Calu3 (cell line): ENCODE measurements around the gene SLC44A4. TPM values are rescaled to one million over a fixed set of nuclear protein-coding genes. Genes with fewer than 3 reads are reported as not detected.

Experiments
- Bru-seq: library from RNA; stranded (reverse); fragments of 400-500 nt; gene quantifications from one replicate; lab custom pipeline; 2021; lab: Mats Ljungman, UMichigan
- BruChase-seq, 2 experiments: library from RNA; stranded (reverse); fragments of 400-500 nt; gene quantifications; one replicate each; lab custom pipeline; 2021; lab: Mats Ljungman, UMichigan
- BruUV-seq: library from RNA; stranded (reverse); fragments of 400-500 nt; replicated peaks from 2 replicates; lab custom pipeline; 2021; lab: Mats Ljungman, UMichigan
- CTCF ChIA-PET: fragments of 300-600 bp; sonication (Branson Sonifier 250); formaldehyde crosslinking; loops from one replicate; lab custom pipeline; 2022; ENCODE audit warnings: antibody characterized with exemption; lab: Charles Lee
- DNase-seq: peaks from one replicate; pipeline ENCODE4 v3.0.0; 2022
- H3K27ac Mint-ChIP-seq: one replicate; pipeline ENCODE4 v1.8.0; 2022; ENCODE audit warnings: mixed read lengths; ENCODE audit not compliant: unreplicated experiment
- H3K27me3 Mint-ChIP-seq: one replicate; pipeline ENCODE4 v1.8.0; 2022; ENCODE audit warnings: mixed read lengths; ENCODE audit not compliant: unreplicated experiment
- H3K36me3 Mint-ChIP-seq: one replicate; pipeline ENCODE4 v1.8.0; 2022; ENCODE audit warnings: mild to moderate bottlenecking, moderate library complexity, mixed read lengths; ENCODE audit not compliant: insufficient read depth, unreplicated experiment
- H3K4me1 Mint-ChIP-seq: one replicate; pipeline ENCODE4 v1.8.0; 2022; ENCODE audit warnings: mild to moderate bottlenecking, low read depth, mixed read lengths; ENCODE audit not compliant: unreplicated experiment
- H3K4me3 Mint-ChIP-seq: one replicate; pipeline ENCODE4 v1.8.0; 2022; ENCODE audit warnings: mild to moderate bottlenecking, low read depth, moderate library complexity, mixed read lengths; ENCODE audit not compliant: unreplicated experiment
- H3K9me3 Mint-ChIP-seq: one replicate; pipeline ENCODE4 v1.8.0; 2022; ENCODE audit warnings: low read depth, mixed read lengths; ENCODE audit not compliant: unreplicated experiment
- CTCF ChIP-seq: fragments of 200-600 bp; IDR thresholded peaks from one replicate; pipeline ENCODE4 v1.8.0; 2022; ENCODE audit warnings: antibody characterized with exemption; ENCODE audit not compliant: unreplicated experiment
- intact Hi-C: fragments of 100-400 bp; cut with micrococcal nuclease; formaldehyde crosslinking; loops from one replicate; pipeline ENCODE4 v1.10.0; 2022; ENCODE audit not compliant: unreplicated experiment
- long read RNA-seq: library from polyadenylated mRNA; stranded (forward); transcript quantifications from one replicate; pipeline ENCODE4 v2.0.0, GENCODE V29; 2022
- total RNA-seq: library from RNA; stranded (reverse); gene quantifications from 2 replicates; pipeline ENCODE4 v1.2.3, GENCODE V29; 2022

The SLC44A4 gene
- 185 and 238 TPM in 2 replicates for total RNA-seq
- Bru-seq, nascent RNA, result percentile 77 among the genes with signal in this experiment
- percentile 93 among the genes with signal in this experiment for BruChase-seq, experiment 1, labeled RNA remaining after a 6-hour chase
- BruChase-seq, experiment 2, labeled RNA remaining after a 2-hour chase, result percentile 88 among the genes with signal in this experiment
- long read RNA-seq, transcript SLC44A4-202 (21 exons, 2,589 nt), result major isoform, 74 of 182 reads
- long read RNA-seq, partial matches to known transcripts, result 88 of 182 reads
- long read RNA-seq, other reads (novel, unspliced or antisense), result 15 of 182 reads

GRCh38 chr6:31878726-31879125 is at the start of gene SLC44A4:
Gene SLC44A4, minus strand, starts transcription at chr6:31878997. Its CDS starts 17 bp downstream, at chr6:31878980.
- CTCF ChIA-PET, result interaction anchor here (0.5 to 1.1 kb wide), 4 partner anchors 9 to 153 kb away, joined by 3 read pairs; partner anchors contain the start of genes CFB, NELFE and SKIC2
- BruUV-seq, result no TSS peak
- no peaks in the 10 kb centered on the region for H3K9me3 Mint-ChIP-seq
- H3K36me3 Mint-ChIP-seq, result peaks cover 86% of the 10 kb centered on the region
- peak; percentile 74 for DNase-seq
- intact Hi-C loops, result no loop called here
- no peaks in the 10 kb centered on the region for H3K27me3 Mint-ChIP-seq
- H3K27ac Mint-ChIP-seq, result peak within 1 kb of the TSS; percentile 89
- peaks cover 49% of the 10 kb centered on the region for H3K4me1 Mint-ChIP-seq
- no peak for TF ChIP-seq CTCF
- H3K4me3 Mint-ChIP-seq, result peak within 1 kb of the TSS; percentile 88

- Mint-ChIP-seq H3K27ac (peak overlapping the region; percentile 57), H3K36me3 (no peaks in the 10 kb centered on the region), H3K4me3 (no peak overlapping the region), H3K9me3 (no peaks in the 10 kb centered on the region), H3K27me3 (peaks cover 9% of the 10 kb centered on the region), H3K4me1 (peaks cover 8% of the 10 kb centered on the region)
- no peak for TF ChIP-seq CTCF
- no peak for DNase-seq
- BruUV-seq, result no TSS peak
- intact Hi-C loops, result no loop called here
- CTCF ChIA-PET, result interaction anchor here (0.6 kb wide), 1 partner anchor 268 kb away, joined by 3 read pairs; no protein-coding TSS in a partner anchor
Measured at GRCh38 chr6:31928672-31928939, 49.8 kb upstream of the SLC44A4 start.

GRCh38 chr6:31927863-31928671 is 49.3 kb upstream of the SLC44A4 start:
- DNase-seq, result no peak
- no TSS peak for BruUV-seq
- peak overlapping the region; percentile 57 for H3K27ac Mint-ChIP-seq
- H3K9me3 Mint-ChIP-seq, result no peaks in the 10 kb centered on the region
- peaks cover 8% of the 10 kb centered on the region for H3K4me1 Mint-ChIP-seq
- TF ChIP-seq CTCF, result no peak
- H3K36me3 Mint-ChIP-seq, result no peaks in the 10 kb centered on the region
- CTCF ChIA-PET, result interaction anchor here (0.6 to 0.7 kb wide), 2 partner anchors 26 to 267 kb away, joined by 3 read pairs; no protein-coding TSS in a partner anchor
- intact Hi-C loops, result no loop called here
- peak overlapping the region; percentile 1 for H3K4me3 Mint-ChIP-seq
- peaks cover 4% of the 10 kb centered on the region for H3K27me3 Mint-ChIP-seq

- intact Hi-C loops, result no loop called here
- no TSS peak for BruUV-seq
- no peaks in the 10 kb centered on the region for H3K9me3 Mint-ChIP-seq
- H3K27ac Mint-ChIP-seq, result peak within 1 kb of the TSS; percentile 57
- DNase-seq, result no peak
- CTCF ChIA-PET, result interaction anchor here (0.7 to 0.9 kb wide), 2 partner anchors 10 to 25 kb away, joined by 3 to 5 read pairs; no protein-coding TSS in a partner anchor
- H3K4me3 Mint-ChIP-seq, result peak within 1 kb of the TSS; percentile 1
- H3K27me3 Mint-ChIP-seq, result no peaks in the 10 kb centered on the region
- no peak for TF ChIP-seq CTCF
- H3K36me3 Mint-ChIP-seq, result no peaks in the 10 kb centered on the region
- H3K4me1 Mint-ChIP-seq, result peaks cover 8% of the 10 kb centered on the region
Measured at GRCh38 chr6:31927242-31927862, 48.6 kb upstream of the SLC44A4 start, which contains the start of gene C2. Gene C2, plus strand, starts transcription at chr6:31927717. Its CDS starts 36 bp downstream, at chr6:31927753.
